ENCODE measurements around the gene SPAAR.

SPAAR gene

DNA sequence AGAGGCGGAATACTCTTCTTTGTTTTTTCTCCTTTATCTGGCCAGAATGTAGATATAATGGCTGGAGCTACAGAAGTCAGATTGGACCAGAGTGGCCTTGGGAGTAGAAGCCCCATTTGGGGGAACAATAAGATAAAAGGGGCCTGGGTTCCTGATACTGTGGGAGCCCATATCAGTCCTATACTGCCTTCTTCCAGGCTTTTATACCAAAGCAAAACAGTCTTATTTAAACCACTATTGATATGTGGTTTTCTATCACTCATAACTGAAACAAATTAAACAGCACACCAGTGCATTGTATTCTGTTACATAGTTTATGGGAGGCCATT lies 14.3 kb downstream of the SPAAR start:
- no peak; the same call in 2 of the 3 replicates for ATAC-seq
- TF ChIP-seq ISL1 (CRISPR knock-in tag; IDR thresholded peaks at IDR 0.05) (no peak), ZFP3 (CRISPR knock-in tag; IDR thresholded peaks at IDR 0.05) (no peak), ARNTL (CRISPR knock-in tag; IDR thresholded peaks at IDR 0.05; ENCODE audit: borderline replicate concordance, low read depth) (no peak)

DNA sequence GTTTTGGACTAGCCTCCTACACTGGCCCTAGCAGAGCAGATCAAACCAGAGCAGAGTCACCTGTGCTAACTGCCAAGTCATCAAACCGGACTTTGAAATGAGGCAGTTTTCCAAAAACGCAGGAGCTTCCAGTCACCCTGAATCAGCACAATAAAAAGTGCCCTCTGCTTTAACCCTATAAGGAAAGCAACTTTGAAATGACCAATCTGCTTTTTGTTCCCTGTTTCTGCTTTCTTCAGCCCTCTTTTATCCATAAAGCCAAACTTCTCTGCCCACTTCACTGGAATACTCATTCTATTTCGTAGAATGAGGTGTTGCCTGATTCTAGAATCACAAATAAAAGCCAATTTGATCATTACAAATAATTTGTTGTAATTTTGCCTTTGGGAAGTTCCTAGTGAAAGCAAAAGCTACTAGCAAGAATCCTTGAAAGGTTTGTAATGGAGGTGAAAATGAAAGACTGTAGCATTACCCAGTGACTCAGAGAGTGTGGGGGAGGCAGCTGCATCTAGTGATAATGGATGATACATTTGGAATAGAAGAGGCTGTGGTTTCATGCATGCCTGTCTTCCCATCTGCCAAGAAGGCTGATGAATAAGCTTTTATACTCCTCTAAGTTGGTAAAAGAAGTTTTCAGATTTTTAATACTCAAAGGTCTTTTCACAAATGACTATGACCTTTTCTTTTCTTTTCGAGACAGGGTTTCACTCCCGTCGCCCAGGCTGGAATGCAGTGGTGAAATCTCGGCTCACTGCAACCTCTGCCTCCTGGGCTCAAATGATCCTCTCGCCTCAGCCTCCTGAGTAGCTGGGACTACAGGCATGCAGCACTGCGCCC lies 14.9 kb downstream of the SPAAR start:
- peak; percentile 92 for ATAC-seq
- TF ChIP-seq ISL1 (CRISPR knock-in tag; IDR thresholded peaks at IDR 0.05): peak; percentile 60
- 0 out of 2 replicates have a peak, but pooled peaks have one; percentile 15 for TF ChIP-seq ZC3H10 (CRISPR knock-in tag; IDR thresholded peaks at IDR 0.05)
- no peak for TF ChIP-seq CSDC2 (CRISPR knock-in tag; IDR thresholded peaks at IDR 0.05)
- TF ChIP-seq ZNF565 (CRISPR knock-in tag; conservative IDR thresholded peaks at IDR 0.05; ENCODE audit: low read depth): no peak

DNA sequence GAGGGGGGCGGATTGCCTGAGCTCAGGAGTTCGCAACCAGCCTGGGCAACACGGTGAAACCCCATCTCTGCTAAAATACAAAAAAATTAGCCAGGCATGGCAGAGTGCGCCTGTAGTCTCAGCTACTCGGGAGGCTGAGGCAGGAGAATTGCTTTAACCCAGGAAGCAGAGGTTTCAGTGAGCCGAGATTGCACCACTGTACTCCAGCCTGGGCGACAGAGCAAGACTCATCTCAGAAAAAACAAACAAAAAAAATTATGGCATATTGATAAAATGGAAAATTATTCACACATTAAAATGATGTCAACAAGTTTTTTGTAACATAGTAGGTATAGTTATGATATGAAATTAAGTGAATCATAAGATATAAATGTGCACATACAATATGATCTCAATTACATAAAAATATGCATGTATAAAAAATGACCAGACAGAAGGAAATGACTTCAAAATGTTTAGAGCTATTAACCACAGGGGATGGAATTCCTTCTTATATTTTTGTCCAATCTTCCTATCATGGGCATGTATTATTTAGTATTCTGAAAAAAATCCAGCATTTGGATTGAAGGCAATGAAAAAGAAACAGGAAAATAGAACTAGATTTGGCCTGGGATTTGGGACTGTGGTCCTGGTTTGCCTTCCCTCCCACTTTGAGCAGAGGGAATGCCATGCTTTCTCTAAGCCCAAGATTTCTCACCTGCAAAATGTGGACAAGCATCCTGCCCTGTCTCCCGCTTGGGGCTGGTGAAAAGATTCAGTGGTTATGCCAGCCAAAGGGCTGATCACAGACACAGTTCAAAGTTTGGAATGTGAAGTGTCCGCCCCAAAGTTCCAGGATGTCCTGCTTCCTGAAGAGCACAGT lies 19.5 kb downstream of the SPAAR start:
- peak; percentile 34 for ATAC-seq
- TF ChIP-seq, protein P1, sequence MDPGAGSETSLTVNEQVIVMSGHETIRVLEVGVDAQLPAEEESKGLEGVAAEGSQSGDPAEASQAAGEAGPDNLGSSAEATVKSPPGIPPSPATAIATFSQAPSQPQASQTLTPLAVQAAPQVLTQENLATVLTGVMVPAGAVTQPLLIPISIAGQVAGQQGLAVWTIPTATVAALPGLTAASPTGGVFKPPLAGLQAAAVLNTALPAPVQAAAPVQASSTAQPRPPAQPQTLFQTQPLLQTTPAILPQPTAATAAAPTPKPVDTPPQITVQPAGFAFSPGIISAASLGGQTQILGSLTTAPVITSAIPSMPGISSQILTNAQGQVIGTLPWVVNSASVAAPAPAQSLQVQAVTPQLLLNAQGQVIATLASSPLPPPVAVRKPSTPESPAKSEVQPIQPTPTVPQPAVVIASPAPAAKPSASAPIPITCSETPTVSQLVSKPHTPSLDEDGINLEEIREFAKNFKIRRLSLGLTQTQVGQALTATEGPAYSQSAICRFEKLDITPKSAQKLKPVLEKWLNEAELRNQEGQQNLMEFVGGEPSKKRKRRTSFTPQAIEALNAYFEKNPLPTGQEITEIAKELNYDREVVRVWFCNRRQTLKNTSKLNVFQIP (CRISPR knock-in tag; IDR thresholded peaks at IDR 0.05; ENCODE audit: borderline replicate concordance, low read depth): no peak
- TF ChIP-seq ISL1 (CRISPR knock-in tag; IDR thresholded peaks at IDR 0.05) (no peak), OSR1 (CRISPR knock-in tag; IDR thresholded peaks at IDR 0.05) (no peak), ZFP30 (CRISPR knock-in tag; IDR thresholded peaks at IDR 0.05) (no peak), BACH2 (CRISPR knock-in tag; IDR thresholded peaks at IDR 0.05; ENCODE audit: borderline replicate concordance) (no peak), CSDC2 (CRISPR knock-in tag; IDR thresholded peaks at IDR 0.05) (no peak), TCF4 (CRISPR knock-in tag; IDR thresholded peaks at IDR 0.05; ENCODE audit: borderline replicate concordance) (no peak), ZNF8 (CRISPR knock-in tag; IDR thresholded peaks at IDR 0.05) (no peak), ZC3H10 (CRISPR knock-in tag; IDR thresholded peaks at IDR 0.05) (no peak), RARB (CRISPR knock-in tag; IDR thresholded peaks at IDR 0.05) (no peak), PPARA (CRISPR knock-in tag; IDR thresholded peaks at IDR 0.05; ENCODE audit: borderline replicate concordance) (no peak)
- TF ChIP-seq, protein P2, sequence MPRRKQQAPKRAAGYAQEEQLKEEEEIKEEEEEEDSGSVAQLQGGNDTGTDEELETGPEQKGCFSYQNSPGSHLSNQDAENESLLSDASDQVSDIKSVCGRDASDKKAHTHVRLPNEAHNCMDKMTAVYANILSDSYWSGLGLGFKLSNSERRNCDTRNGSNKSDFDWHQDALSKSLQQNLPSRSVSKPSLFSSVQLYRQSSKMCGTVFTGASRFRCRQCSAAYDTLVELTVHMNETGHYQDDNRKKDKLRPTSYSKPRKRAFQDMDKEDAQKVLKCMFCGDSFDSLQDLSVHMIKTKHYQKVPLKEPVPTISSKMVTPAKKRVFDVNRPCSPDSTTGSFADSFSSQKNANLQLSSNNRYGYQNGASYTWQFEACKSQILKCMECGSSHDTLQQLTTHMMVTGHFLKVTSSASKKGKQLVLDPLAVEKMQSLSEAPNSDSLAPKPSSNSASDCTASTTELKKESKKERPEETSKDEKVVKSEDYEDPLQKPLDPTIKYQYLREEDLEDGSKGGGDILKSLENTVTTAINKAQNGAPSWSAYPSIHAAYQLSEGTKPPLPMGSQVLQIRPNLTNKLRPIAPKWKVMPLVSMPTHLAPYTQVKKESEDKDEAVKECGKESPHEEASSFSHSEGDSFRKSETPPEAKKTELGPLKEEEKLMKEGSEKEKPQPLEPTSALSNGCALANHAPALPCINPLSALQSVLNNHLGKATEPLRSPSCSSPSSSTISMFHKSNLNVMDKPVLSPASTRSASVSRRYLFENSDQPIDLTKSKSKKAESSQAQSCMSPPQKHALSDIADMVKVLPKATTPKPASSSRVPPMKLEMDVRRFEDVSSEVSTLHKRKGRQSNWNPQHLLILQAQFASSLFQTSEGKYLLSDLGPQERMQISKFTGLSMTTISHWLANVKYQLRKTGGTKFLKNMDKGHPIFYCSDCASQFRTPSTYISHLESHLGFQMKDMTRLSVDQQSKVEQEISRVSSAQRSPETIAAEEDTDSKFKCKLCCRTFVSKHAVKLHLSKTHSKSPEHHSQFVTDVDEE (CRISPR knock-in tag; IDR thresholded peaks at IDR 0.05): no peak
- TF ChIP-seq, protein P3, sequence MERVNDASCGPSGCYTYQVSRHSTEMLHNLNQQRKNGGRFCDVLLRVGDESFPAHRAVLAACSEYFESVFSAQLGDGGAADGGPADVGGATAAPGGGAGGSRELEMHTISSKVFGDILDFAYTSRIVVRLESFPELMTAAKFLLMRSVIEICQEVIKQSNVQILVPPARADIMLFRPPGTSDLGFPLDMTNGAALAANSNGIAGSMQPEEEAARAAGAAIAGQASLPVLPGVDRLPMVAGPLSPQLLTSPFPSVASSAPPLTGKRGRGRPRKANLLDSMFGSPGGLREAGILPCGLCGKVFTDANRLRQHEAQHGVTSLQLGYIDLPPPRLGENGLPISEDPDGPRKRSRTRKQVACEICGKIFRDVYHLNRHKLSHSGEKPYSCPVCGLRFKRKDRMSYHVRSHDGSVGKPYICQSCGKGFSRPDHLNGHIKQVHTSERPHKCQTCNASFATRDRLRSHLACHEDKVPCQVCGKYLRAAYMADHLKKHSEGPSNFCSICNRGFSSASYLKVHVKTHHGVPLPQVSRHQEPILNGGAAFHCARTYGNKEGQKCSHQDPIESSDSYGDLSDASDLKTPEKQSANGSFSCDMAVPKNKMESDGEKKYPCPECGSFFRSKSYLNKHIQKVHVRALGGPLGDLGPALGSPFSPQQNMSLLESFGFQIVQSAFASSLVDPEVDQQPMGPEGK (CRISPR knock-in tag; IDR thresholded peaks at IDR 0.05; ENCODE audit: borderline replicate concordance): no peak

DNA sequence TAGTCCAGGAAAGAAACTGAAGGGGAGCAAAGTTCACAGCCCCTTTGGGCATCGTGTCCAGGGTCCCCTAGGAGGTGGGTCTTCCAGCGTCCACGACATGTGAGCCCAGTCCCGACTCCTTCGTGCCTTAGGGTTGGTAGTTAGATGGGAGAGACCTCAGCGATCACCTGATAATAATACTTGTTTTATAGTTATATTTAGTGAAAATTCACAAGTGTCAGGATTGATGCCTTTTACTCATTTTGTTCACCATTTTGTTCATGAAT lies 20.1 kb downstream of the SPAAR start:
- no peak for ATAC-seq
- TF ChIP-seq BACH2 (CRISPR knock-in tag; IDR thresholded peaks at IDR 0.05; ENCODE audit: borderline replicate concordance) (no peak), OSR1 (CRISPR knock-in tag; IDR thresholded peaks at IDR 0.05) (no peak), ARNTL (CRISPR knock-in tag; IDR thresholded peaks at IDR 0.05; ENCODE audit: borderline replicate concordance, low read depth) (no peak), ISL1 (CRISPR knock-in tag; IDR thresholded peaks at IDR 0.05) (no peak), SNAI2 (CRISPR knock-in tag; IDR thresholded peaks at IDR 0.05) (no peak), CSDC2 (CRISPR knock-in tag; IDR thresholded peaks at IDR 0.05) (no peak)
- TF ChIP-seq, protein P3 (CRISPR knock-in tag; IDR thresholded peaks at IDR 0.05; ENCODE audit: borderline replicate concordance): no peak
- TF ChIP-seq, protein P1 (CRISPR knock-in tag; IDR thresholded peaks at IDR 0.05; ENCODE audit: borderline replicate concordance, low read depth): no peak
- TF ChIP-seq, protein P2 (CRISPR knock-in tag; IDR thresholded peaks at IDR 0.05): no peak
